Mammary epithelial cell (primary cell): ENCODE data around the gene ITGBL1.

Experiments used
- CTCF ChIP-seq, 2 donors: IDR thresholded peaks in 1 of 2; conservative IDR thresholded peaks in 1 of 2; 2 replicates each; pipeline ENCODE4 v1.5.1; 2011 to 2012; ENCODE audit warnings: inconsistent platforms in 2 of 2, low read length in 2 of 2, mild to moderate bottlenecking in 2 of 2, control low read depth in 1 of 2, low read depth in 1 of 2; ENCODE audit not compliant: insufficient read depth in 1 of 2; ENCODE audit errors: extremely low read depth in 1 of 2
- EZH2 ChIP-seq: IDR thresholded peaks from 2 replicates; pipeline ENCODE4 v1.6.1; 2012; ENCODE audit warnings: low read length, inconsistent platforms, borderline replicate concordance

GRCh38 chr13:101624981-101625380 lies 172.5 kb downstream of the ITGBL1 start:
- TF ChIP-seq CTCF (conservative IDR thresholded peaks at IDR 0.05 in 1 of 2, IDR thresholded peaks at IDR 0.05 in 1 of 2; ENCODE audit: extremely low read depth in 1 of 2, insufficient read depth in 1 of 2, low read depth in 1 of 2, low read length in 2 of 2), result no peak
- no peak for TF ChIP-seq EZH2
